ENCODE results near the gene ITPRIP.

The ITPRIP gene

DNA sequence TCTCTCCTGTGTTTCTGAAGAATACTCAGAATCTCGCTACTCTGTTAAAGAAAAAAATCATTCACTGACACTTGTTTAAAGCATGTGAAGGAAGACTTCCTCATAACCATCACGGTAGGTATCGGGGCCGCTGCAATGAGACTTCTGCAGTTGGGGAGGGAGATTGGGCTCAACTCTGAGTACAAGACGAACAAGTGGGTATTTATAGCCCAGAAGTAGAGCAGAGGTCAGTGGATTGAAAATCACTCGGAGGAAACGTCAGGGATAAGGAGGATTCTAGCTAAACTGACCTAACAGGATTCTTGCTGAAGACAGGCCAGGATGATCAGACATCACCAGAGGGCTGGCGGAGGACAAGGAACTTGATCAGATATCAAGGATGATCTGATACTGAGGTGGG, 33.3 kb downstream of the ITPRIP start:
- DNase-seq, result no peak

DNA sequence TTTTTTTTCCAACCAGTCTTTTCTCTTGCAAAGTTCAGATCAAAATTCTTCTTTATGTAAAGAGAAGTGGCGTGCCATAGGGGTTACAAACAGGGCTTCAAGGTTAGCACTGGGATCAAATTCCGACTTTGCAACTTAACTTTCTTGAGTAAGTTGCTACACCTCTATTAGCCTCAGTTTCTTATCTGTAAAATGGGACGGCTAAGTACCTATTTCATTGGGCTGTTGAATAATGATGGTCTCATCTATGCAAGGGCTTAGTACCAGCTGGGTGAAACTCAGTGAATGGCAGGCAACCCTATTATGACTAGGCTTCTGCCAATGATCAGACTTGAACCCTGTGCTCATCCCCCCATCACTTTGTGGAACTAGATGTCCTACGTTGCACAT, 33.9 kb downstream of the ITPRIP start:
- no peak for DNase-seq

DNA sequence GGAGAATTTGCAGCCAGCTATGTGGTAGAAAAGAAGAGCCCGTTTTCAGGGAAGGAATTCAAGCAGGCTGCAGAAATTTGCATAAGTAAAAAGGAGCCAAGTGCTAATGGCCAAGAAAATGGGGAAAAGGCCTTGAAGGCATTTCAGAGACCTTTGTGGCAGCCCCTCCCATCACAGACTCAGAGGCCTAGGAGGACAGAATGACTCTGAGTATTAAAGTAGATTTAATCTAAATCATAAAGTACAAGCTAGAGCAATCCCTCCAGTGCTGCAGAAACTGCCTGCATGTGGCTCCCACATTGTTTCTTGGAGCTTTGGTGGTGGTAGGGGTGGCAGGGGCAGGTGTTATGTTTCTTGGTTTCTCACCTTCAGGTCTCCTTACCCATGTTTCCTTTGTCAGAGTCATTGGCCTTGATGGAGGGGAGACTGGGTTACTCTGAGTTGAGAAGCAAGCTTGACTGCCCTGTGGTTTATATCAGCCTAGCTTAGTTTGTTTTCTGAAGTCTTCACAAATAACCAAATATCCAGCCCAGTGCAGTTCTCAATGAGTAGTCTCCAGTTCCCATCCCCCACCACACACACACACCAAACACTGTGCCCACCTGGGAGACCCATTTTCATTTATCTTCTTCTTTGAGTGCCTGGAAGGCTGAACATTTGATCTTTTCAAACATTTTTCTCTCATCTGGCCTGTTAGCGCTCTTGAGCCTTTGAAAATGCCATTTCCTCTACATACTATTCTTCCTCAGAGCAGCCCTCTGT, 34.5 kb downstream of the ITPRIP start:
- no peak for DNase-seq

DNA sequence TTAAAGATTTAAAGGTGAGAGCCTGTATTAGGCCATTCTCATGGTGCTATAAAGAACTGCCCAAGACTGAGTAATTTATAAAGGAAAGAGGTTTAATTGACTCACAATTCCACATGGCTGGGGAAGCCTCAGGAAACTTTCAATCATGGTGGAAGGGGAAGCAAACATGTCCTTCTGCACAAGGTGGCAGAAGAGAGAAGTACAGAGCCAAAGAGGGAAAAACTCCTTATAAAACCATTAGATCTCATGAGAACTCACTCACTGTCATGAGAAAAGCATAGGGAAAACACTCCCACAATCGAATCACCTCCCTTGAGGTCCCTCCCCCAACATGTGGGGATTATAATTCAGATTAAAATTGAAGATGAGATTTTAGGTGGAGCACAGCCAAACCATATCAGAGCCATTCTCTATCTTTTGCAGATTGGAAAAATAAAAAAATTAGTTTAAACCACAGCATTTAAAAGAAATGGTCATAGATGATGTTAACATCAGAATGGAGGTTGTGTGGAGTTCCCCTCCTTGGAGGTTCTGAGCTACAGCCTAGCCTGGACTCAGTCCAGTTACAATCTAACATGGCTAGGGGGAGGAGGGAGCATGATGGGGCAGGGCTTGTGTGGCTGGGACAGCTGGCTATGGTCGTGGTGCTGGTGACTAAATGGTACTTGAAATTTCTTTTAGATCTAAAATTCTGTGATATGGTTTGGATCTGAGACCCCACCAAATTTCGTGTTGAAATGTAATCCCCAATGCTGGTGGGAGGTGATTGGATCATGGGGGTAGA, 36.2 kb downstream of the ITPRIP start:
- DNase-seq, result no peak

DNA sequence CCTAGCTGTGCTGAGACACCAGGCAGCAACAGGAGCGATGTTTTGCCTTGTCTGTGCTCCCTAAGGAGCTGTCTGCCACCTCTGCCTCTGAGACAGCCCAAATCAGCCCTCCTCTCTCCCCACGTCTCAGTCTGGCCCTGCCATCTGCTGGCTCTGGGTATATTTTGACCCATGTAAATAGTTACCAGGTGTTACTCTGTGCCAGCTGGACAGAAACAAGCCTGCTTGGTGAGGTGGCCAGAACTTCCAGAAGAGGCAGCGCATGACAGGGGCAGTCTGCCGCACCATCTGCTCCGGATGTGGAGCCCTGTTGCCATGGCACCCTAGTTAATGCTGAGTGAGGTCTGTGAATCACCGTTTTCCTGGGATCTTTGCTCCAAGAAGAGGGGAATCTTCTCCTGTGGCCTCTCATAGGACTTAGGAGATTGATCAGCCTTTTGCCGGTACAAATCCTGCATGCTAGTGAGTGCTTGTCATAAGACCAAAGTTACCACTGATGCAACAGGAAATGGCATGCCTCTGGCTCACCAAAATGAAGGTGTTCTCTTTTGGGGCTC, 37.5 kb downstream of the ITPRIP start:
- peak; percentile 26 to 74 for DNase-seq

DNA sequence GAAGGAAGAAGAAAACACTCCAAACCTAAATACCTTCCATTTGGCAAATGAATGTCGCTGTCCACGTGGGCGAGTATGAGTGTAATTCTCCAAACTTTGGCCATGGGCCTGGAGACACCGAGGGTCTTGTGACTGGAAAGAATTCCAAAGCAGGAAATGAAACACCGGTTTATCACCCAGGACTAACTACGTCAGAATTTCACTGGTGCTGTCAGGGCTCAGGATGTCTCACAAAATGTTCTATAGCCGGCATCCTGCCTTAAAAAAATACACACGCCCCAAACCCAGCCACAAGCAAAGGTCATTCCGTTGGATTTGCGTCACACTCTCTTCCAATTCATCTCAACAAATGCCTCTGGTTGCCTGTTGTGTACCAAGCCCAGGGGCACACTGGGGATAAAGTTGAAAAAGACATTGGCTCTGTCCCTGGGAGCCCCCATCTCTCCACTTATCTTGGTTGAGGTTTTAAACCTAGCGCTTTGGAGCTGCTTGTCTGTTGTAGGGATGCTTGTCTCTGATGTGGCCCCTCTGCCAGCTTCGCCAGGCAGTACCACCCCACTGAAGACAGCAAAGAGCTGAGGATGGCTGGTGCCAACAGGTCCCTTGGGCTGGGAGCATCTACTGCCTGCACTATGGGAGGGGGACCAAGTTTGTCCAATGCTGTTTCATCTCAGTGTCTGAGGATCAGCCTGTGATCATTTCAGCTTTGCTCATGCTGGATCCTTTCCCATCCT, 38.1 kb downstream of the ITPRIP start:
- DNase-seq, result no peak

DNA sequence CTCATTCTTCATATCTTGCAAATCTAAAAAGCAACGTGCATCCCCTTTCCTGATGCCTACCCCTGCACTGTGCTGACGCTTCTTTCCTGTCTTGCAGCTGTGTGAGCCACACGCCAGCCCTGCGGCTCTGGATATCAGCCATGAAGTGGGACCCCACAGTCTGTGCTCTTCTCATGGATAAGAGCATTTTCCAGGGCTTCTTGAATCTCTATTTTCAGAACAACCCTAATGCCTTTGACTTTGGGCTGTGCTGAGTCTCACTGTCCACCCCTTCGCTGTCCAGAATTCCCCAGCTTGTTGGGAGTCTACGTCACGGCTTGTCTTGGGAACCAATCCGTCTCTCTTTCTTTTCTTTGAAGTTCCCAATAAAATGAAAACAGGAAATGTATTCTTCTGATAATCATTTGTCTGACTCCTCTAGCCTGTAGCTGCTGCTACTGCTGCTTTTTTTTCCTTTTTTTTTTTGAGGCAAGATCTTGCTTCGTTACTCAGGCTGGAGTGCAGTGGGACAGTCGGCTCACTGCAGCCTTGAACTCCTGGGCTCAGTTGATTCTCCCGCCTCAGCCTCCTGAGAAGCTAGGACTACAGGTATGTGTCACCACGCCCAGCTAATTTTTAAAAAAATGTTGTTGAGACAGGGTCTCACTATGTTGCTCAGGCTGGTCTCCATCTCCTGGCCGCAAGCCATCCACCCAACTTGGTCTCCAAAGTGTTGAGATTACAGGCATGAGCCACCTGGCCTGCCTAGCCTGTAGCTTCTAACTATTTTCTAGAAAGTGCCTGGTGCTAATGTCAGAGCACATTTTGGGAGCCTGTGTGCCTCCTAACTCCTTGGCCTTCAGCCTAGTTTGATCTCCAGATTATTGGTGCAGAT, 39.0 kb downstream of the ITPRIP start:
- no peak for DNase-seq

DNA sequence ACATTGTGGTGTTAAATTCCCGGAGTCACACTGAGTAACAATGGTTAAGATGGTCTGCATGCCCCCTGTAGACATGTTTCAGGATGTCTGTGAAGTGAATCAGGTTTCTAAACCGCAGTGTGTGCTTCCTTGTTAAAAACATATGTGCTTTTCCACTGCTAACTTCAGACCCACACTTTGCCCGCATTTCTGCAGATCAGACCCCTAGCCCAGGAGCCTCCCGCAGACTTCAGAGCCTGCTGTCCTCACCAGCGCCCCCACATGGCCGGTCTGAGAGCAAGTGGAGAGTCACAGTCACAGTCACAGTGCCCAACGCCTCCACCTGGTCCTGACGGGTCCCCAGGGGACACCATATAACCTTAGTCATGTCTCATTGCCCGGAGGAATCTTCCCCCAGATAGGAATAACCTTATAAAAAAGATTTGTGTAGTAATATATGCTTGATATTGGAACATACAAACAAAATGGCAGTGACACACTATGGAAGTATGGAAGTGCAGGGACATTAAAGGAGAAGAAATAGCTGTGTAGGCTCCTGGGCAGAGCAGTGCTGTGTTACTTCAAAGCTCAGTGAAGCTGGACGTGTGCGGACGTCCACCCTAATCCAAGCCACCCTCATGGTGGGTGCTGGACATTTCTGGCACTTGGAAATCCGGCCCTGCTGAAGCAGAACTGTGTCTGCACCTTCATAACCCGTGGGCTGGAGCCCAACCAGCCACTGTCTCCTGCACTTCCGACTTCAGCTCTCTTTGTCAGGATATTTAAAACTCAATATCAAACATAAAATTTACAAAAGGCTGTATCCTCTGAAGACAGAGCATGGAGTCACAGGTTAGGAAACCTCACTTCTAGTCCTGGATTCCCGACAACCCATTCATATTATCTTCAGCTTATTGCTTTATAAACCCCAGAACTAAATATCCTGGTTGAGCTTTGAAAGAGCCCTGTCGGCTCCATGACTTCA, 40.3 kb downstream of the ITPRIP start:
- no peak for DNase-seq

DNA sequence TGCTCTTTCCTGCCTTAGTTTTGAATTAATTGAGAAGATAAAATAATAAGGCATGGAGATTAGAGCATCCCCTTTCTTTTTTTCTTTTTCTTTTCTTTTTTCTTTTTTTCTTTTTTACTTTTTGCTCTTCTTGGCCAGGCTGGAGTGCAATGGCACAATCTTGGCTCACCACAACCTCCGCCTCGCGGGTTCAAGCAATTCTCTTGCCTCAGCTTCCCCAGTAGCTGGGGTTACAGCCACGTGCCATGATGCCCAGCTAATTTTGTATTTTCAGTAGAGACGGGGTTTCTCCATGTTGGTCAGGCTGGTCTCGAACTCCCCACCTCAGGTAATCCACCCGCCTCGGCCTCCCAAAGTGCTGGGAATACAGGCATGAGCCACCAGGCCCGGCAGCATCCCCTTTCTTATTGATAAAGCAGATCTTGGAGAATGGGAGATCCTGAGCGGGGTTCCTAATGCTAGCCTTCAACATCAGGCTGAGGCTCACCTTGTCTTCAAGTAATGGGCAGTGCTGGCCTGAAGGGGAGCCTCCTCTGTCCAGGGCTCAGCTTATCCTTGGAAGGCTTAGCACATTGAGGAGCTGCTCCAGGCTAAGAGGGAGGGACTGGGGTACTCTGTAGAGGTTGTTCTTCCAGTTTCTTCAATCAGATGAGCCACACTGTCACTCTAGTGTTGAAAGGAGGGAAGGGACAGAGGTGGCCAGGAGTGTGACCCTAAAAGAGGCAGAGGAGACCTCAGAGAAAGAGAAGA, 41.4 kb downstream of the ITPRIP start:
- DNase-seq, result no peak

DNA sequence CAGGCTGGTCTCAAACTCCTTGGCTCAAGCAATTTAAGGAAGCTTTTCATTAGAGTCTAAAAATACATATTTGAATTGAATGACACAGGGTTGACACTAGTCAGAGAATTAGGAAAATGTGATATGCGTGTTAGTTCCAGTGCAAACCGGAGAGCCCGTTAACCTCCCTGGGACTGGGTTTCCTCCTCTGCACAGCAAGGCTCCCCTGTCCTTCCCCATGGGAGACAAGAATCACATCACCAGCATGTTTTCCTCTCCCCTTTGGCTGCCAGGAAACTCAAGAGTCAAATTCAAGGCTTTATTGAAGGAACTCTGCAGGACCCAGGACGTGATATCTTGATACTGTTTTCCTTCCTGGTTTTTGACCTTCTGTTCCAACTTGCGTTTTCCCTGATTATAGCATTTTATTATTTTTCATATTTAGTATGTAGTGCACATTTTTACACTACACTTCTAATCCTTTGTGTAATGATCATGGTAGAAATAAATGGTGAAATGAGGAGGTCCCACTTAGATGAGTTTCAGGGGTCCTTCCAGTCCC, 44.4 kb downstream of the ITPRIP start:
- no peak for DNase-seq

DNA sequence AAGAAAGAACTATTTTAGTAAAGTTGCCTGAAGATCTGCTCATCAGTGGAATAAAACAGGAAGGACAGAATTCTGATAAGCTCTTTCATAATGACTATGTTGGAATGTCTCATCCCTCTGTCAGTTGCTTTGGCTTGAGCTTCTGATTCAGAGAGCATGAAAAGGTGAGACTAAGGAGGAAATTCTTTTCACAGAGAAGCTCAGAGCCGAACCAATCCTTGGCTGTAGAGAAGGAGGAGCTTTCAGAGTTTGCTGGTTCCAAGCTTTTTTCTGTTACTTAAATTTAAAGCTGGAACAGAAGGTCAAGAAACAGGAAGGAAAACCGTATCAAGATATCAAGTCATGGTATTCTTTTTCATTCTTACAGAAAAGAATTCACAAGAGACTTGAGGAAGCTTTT, 45.3 kb downstream of the ITPRIP start:
- DNase-seq, result no peak

DNA sequence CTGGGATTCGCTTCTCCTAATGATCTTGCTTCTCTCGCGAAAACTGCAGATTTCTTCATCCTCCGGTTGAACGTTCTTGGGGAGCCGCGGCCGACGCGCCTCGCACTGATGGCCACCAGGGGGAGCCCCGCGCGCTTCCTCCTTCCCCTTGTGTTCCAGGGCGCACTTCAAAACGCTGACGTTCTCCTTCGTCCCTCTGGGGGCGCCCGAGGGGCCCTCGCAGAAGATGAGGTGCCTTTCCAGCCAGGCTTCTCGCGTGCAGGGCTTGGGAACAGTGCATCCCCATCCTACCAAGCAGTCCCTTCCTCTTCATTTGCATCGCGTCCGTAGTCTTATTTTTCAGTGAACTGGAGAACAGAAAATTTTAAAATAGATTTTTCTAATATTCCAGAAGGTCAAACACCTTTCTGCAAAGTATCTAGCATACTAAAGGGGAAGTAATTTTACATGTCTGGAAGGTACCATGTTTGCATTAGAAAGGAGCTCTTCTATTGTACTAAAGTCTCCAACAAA, 46.8 kb downstream of the ITPRIP start:
- peak; percentile 31 to 51 for DNase-seq

DNA sequence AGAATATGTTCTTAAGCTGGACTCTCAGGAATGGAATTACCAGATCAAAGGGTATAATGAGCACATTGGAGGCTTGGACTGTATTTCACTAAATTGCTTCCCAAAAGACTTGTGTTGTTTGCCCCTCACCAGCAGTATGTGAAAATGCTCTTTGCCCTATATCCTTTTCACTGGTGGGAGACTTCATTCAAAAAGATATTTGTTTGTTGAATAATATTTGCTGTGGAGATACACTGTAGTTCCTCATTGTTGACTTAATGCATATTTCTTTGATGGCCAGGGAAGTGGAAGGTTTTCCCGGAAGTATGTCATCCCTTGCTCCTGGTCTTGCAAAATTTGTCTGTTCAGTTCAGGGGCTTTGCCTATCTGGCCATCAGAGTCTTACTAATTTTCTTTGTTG, 49.9 kb downstream of the ITPRIP start:
- DNase-seq, result no peak

DNA sequence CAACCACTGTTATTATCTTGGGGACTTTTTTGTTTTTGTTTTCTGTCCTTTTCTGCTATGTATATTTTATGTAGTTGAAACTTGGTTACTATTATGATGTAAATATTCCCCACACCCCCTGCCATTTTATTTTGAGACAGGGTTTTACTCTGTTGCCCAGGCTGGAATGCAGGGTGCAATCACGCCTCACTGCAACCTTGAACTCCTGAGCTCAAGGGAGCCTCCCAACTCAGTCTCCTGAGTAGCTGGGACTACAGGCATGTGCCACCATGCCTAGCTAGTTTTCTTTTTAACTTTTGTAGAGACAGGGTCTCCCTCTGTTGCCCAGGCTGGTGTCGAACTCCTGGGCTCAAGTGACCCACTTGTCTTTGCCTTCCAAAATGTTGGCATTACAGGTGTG, 51.3 kb downstream of the ITPRIP start:
- no peak for DNase-seq

DNA sequence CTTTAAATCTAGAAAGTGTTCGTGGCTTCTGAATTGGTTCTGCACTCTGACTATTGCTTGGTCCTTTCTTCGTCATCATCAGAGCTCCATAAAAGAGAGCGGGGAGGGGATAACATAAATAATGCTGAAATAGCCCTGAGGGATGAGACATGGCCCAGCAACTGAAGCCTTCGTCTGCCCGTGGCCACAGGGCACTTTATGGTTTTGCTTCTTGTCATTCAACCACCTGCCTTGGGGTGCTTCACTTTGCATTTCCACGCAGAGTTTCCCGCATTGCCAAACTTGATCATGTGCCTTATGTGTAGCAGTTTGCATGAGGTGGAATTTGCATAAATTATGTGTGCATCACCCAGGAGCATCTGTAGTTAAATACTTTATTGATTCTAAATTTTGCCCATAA, 53.4 kb downstream of the ITPRIP start:
- no peak for DNase-seq

DNA sequence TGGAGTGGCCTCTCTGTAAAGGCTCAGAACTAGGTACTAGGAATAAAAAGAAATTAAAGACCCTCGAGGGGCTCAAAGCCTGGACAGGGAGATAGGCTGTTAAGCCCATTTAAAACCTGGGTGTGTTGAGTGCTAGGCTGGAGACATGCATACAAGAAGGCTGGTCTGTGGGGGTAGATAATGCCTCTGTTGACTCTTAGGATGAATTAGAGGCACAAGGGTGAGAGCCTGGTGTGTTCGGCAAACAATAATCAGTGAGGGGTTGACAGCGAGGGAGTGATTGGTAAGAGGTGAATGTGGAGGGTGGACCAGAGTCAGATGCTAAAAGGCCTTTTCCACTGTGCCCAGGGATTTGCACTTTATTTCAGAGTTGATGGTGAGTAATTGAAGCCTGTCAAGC, 56.6 kb downstream of the ITPRIP start:
- DNase-seq, result no peak

DNA sequence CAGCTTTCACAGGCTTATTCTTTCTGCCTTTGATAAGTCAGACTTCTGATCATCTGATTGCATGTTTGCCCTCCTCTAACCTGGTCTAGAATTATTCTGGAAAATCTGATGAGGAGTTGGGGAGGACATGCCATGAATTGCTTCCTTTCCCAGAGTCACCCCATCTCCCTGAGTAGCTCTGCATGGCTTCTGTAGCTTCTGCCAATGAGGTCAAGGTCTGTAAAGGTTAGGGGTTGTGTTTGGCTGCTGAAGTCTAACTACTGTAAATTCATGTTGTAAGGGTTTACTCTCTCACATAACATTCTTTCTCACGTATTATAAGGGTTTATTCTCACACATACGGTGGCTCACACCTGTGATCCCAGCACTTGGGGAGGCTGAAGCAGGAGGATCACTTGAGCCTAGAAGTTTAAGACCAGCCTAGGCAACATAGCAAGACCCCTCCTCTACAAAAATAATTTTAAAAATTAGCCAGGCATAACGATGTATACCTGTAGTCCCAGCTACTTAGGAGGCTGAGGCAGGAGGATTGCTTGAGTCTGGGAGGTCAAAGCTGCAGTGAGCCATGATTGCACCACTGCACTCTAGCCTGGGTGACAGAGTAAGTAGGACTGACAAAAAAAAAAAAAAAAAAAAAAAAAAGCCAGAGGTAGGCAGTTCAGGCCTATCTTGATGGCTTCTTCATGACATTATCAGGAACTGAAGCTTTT, 58.6 kb downstream of the ITPRIP start:
- DNase-seq, result no peak

DNA sequence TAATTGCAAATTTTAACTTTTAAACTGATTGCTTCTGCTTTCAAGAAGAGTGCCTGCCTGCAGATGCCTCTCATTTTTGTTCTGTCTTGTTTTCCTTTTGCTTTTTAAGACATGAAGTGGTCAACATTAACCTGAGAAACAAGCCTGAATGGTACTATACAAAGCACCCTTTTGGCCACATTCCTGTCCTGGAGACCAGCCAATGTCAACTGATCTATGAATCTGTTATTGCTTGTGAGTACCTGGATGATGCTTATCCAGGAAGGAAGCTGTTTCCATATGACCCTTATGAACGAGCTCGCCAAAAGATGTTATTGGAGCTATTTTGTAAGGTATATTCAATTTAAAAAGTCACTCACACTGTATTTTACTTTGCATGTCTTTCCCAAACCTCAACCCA, 60.5 kb downstream of the ITPRIP start:
- no peak for DNase-seq

DNA sequence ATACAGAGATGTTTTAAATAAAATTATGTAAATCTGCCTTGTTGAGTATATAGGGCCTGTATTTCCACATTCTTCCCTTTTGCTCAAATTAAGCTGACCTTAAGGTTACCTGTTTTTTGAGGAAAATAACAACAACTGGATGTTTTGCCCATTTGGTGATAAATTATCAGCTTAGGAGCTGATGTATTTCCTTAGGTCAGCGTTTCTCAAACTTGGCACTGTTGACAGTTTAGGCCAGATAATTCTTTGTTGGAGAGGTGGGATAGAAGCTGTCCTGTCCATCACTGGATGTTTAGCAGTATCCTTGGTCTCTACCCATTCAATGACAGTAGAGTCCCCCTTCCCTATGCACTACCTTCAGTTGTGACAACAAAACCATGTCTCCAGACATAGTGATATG, 62.1 kb downstream of the ITPRIP start:
- no peak for DNase-seq

All from cerebellar nuclear complex (tissue), 1 donor.